A549 treated with AZD2906 at 1 μM for 4 hours (cell line): ENCODE results near the gene SAMD4A. TPM values are rescaled to one million over a fixed set of nuclear protein-coding genes. Genes with fewer than 3 reads are reported as not detected.

Experiments used
- total RNA-seq: library from RNA; stranded (reverse); fragments of 200-300 nt; extraction: Qiagen RNA extraction; gene quantifications from 5 replicates; pipeline ENCODE4 v1.2.3, GENCODE V29; 2022

The SAMD4A gene
- 11.8 to 13.3 TPM (median 12.7 TPM) in 5 replicates for total RNA-seq

GRCh38 chr14:54566410-54567223 is at the start of gene SAMD4A:
Gene SAMD4A (plus strand): TSS chr14:54567128. CDS start chr14:54567917, 789 bp downstream.

Other genes with a start within 250 kb of the SAMD4A start
- 67.7 to 78.3 TPM (median 76.7 TPM) in 5 replicates for gene CDKN3, start 170.1 kb upstream of the SAMD4A start, total RNA-seq
- 241 to 328 TPM (median 247 TPM) in 5 replicates for gene CNIH1, start 125.8 kb upstream of the SAMD4A start, total RNA-seq
- 33.4 to 93.4 TPM (median 42.3 TPM) in 5 replicates for gene GMFB, start 78.1 kb upstream of the SAMD4A start, total RNA-seq
- gene CGRRF1, start 57.2 kb upstream of the SAMD4A start, total RNA-seq = 18.4 to 21.4 TPM (median 19.0 TPM) in 5 replicates